G401 (cell line): Measurements from ENCODE around the gene PCP4. TPM values are rescaled to one million over a fixed set of nuclear protein-coding genes. Genes with fewer than 3 reads are reported as not detected.

ENCODE experiments used
- DNase-seq: peaks from one replicate; pipeline ENCODE4 v3.0.0-alpha.2; 2015; ENCODE audit warnings: low spot score
- in situ Hi-C: cut with HindIII; loops from 2 replicates; pipeline ENCODE4 v1.10.0; 2016; ENCODE audit warnings: low sequenced_read_pairs, mixed read lengths
- total RNA-seq: library from RNA; depleted of rRNA; stranded (reverse); fragments of >200 nt; shearing (Covaris generic); gene quantifications from 2 replicates; pipeline ENCODE4 v1.2.3, GENCODE V29; 2014; rRNA removed

Gene PCP4
- 1.2 TPM in 1 of 2 replicates, not detected in the other for total RNA-seq

DNA sequence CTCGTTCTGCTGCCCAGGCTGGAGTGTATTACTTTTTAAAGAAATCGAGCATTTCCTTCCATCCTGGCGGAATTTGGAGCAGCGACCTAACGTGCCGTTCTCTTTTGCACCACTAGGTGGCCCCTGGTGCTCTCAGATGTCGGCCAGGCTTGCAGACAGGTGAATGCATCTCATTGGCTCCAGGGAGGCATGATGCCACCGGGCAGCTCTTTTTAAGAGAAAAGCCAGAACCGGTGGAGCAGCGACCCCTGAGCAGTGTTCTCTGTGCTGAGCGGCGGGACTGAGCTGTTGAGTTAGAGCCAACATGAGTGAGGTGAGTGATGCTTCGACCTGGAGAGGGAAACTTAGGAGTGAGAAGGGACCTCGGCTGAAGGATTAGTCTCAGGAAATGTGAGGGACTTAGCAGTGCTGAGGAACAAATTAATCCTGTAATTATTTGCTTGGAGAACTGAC is at the start of gene PCP4:
Gene PCP4 (plus strand): TSS at position 241 of the 453 bp plus-strand sequence. CDS start 64 bp downstream, at position 305.
- in situ Hi-C loops: no loop called here
- DNase-seq: peak; percentile 45

- in situ Hi-C loops: no loop called here
- no peak for DNase-seq
Measured at GRCh38 chr21:39818557-39818956, 48.7 kb upstream of the PCP4 start.

GRCh38 chr21:39822042-39822441 is 45.2 kb upstream of the PCP4 start:
- in situ Hi-C loops: no loop called here
- no peak for DNase-seq

GRCh38 chr21:39825250-39825649 is 42.0 kb upstream of the PCP4 start:
- no peak for DNase-seq
- in situ Hi-C loops: no loop called here

GRCh38 chr21:39834543-39834942 is 32.7 kb upstream of the PCP4 start:
- in situ Hi-C loops: no loop called here
- no peak for DNase-seq

GRCh38 chr21:39837861-39838359 is 29.3 kb upstream of the PCP4 start:
- no peak for DNase-seq
- in situ Hi-C loops: no loop called here

GRCh38 chr21:39840373-39841097 is 26.7 kb upstream of the PCP4 start:
- DNase-seq: no peak
- in situ Hi-C loops: no loop called here

- in situ Hi-C loops: no loop called here
Measured at GRCh38 chr21:39842741-39843459, 24.3 kb upstream of the PCP4 start.

DNA sequence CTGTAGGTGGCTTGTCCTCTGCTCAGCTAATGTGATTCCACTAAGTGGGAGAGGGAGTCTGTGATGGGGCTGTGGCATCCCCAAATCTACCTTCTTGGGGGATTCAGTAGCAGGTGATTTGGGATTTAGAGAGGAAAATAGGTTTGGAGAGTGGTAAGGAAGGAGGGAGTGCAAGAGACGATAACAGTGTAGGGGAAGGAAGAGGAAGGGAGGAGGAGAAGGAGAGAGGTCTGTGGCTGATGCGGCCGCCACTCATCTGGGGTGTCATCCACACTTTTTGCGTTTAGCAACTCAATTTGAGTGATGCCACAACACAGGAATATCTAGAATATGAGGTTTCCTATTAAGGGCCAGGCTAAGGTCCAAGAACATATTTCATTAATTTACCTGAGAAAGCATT is 23.8 kb upstream of the PCP4 start:
- in situ Hi-C loops: no loop called here
- no peak for DNase-seq

More at GRCh38 chr21:39842741-39843459, 24.3 kb upstream of the PCP4 start:
- no peak for DNase-seq

GRCh38 chr21:39843916-39844315 is 23.3 kb upstream of the PCP4 start:
- no peak for DNase-seq
- in situ Hi-C loops: no loop called here

GRCh38 chr21:39845571-39846130 is 21.6 kb upstream of the PCP4 start:
- DNase-seq: no peak
- in situ Hi-C loops: no loop called here

DNA sequence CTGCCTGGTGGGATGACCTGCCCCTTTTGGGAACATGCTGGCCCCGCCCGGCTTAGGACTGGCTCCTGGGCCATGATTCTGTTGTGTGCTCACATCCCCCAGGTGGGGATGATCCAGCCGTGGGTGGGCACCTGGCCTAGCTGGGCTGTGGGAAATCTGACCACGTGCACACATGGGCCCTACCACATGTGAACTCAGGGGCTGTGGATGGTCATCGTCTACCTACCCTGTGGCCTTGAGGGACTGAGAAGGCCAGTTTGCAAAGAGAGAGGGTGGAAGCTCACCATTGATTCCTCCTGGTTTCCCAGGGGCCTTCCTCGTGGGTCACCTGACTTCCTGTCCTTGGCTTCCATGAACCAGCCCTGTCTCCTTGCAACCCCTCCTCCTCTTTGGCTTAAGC is 19.4 kb upstream of the PCP4 start:
- in situ Hi-C loops: no loop called here
- no peak for DNase-seq

DNA sequence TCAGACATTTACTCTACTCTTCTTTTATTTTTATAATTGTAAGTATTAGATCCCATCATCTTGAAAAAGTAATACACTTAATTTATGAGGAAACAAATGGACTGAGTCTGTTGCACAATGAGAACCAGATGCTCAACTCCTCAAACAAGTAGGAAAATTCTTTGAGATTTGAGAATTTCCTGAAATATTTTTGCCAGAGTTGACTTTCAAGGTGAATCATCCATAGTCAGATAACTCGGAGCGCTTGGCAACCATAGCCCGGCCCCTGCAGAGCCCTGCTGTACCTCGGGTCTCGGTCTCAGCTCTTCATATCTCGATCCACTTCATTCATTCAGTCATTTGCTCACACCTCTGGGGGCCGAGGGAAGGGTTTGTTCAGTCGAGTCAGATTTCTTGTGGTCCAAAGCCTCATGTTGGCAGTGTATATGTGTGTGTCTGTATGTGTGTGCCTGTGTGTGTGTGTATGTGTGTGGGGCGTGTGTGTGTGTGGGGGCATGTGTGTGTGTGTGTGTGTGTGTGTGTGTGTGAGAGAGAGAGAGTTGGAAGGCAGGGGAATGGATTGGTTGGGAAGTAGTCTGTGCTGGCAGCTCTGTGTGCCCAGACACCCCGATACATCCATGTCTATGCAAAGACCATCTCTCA is 18.1 kb upstream of the PCP4 start:
- in situ Hi-C loops: no loop called here
- DNase-seq: no peak

DNA sequence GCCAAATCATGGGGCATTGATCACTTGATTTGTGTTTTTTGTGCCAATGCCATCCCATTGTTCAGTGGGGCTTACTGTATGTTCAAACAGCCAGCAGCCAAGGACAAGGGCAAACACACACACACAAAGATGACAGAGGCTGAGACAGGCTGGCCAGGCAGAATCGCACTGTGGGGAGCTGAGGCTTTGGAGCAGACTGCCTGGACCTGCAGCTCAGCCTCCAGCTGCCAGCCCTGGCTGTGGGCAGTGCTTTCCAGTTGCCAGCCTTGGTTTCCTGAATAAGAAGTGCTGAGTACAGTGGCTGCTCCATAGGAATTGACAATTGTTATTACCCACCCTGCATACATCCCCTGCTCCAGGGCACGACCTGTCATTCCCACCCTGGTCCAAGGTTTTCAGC is 16.9 kb upstream of the PCP4 start:
- no peak for DNase-seq
- in situ Hi-C loops: no loop called here

- in situ Hi-C loops: no loop called here
- DNase-seq: no peak
Measured at GRCh38 chr21:39851002-39851618, 16.1 kb upstream of the PCP4 start.

DNA sequence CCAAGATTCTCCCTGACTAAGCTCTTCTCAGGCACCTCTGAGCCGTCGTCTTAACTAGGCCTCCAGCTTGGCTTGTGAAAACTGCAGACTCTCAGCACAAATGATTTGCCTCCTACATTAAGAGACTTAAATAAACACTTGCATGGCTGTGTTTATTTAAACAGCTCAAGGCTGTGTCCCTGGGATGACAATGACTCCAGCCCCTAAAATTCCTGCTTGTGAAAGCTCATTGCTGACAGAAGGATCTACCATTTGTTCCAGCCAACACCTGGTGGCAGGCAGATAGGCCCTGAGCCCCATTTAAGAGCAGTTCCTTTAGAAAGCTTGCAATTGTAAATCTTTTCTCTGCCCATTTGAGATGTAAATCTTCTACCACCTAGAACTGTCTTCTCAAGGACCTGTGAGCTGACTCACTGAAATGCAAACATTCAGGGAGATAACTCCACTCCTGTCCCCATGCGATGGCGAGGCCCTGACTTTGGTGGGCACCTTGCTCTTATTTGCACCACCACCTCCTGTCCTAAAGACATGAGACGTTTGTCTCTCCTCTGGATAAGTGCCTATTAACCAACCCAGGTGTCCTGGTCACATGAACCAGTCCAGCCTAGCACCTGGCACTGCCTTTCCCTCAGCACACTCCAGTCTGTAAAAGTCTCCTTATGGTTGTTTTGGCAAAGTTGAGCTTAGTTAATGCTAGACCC is 15.1 kb upstream of the PCP4 start:
- in situ Hi-C loops: no loop called here
- DNase-seq: no peak

DNA sequence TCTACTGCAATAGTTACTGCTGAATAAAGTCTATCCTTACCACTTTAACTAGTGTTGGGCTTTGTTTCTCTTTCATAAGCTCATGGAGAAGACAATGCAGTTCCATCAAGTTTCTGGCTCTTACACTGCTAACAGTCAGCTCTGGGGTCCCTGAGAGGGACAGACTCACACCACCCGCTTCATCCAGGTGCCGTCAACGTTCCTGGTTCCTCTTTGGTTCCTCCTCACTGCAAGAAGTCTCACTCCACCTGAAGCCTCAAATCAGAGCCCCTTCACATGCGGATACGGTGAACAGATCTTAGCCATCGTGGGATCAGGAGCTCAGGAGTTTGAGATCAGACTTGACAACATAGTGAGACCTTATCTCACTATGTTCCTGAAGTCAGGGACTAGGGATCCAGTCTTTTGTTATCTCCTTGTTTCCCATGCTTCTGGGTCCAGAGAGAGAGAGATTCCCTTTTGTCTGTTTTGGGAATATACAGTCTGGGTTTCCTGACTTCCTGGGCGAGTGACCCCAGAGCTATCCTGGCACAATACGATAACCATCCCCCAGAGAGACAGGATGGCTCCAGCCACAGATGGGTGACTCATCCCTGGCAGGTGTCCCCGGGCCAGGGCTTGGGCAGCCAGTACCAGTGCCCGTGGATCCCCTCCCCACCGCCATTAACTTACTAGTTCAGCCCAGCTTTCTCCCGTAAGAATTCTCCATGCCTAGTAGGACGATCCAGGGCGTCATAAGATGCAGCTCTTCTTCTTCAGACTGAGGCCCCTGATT is 14.3 kb upstream of the PCP4 start:
- in situ Hi-C loops: no loop called here
- DNase-seq: no peak

GRCh38 chr21:39854572-39854971 is 12.7 kb upstream of the PCP4 start:
- in situ Hi-C loops: no loop called here
- DNase-seq: no peak
